GM21737 (cell line): Measurements from ENCODE around the gene SEPTIN7.

Experiments used
- ATAC-seq: cut with Tn5 transposase; IDR thresholded peaks from one replicate; pipeline ENCODE4 v1.9.1; 2021; ENCODE audit warnings: mild to moderate bottlenecking, moderate library complexity; ENCODE audit not compliant: unreplicated experiment

Gene SEPTIN7

GRCh38 chr7:35826751-35827150 lies 25.9 kb downstream of the SEPTIN7 start:
- no peak for ATAC-seq

GRCh38 chr7:35828817-35829216 lies 28.0 kb downstream of the SEPTIN7 start:
- ATAC-seq = no peak

- no peak for ATAC-seq
These were observed 30.4 kb downstream of the SEPTIN7 start for GRCh38 chr7:35831208-35831607.

DNA sequence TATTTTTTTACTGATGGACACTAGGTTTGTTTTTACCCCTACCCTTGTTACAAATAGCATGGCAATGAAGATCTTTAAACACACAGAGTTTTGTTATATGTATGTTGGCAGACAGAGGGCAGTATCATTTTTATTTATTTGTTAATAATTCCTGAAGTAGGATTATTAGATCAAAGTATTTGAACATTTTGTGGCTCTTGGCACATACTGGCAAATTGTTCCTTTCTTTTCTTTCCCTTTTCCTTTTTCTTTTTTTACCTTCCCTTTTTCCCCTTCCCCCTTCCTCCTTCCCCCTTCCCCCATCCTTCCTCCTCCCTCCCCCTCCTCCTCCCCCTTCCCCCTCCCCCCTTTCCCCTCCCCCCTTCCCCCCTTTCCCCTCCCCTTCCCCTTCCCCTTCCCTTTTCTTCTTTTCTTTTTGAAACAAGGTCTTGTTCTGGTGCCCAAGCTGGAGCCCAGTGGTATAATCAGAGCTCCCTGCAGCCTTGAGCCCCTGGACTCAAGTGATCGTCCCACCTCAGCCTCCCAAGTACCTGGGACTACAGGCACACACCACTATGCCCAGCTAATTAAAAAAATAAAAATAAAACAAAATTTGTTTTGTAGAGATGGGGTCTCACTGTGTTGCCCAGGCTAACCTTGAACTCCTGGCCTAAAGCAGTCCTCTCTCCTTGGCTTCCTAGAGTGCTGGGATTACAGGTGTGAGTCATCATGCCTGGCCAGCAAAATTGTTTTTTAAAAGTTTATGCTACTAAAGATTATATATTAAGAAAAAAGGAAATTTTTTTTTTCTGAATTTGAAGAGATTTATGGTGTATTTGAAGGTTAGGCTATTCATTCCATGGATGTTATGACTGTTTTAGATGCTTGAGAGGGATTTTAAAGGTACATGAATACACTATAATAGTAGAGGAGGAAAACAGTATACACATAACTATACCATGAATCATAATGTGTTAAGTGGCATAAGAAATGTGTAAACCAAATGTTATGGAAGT lies 39.3 kb downstream of the SEPTIN7 start:
- no peak for ATAC-seq

DNA sequence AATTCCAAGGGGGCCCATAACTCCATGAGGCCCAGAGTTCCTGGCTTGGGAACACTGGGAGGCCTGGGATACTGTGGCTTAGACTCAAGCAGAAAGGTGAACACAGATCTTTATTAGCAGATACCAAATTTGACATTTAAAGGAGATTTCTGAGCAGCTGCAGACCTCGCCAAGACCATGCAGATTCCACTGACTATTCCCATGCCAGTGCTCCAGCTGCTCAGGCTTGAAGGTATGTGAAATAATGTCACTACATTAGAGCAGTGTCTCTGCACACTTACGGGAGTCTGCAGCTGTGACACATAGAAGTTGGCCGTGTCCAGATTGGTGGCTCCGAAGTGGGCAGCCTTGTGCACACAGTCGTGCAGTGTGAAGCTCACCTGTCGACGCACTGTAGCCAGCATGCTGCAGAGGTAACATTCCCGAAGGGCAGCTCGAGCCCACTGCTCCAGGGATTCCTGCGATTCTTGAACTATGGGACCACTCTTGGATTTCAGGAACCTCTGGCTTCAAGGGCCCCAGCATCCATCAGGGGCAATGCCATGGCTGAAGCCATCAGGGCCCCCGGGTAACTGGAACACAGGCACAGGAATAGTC lies 46.1 kb downstream of the SEPTIN7 start:
- ATAC-seq = no peak

GRCh38 chr7:35848725-35849124 lies 47.9 kb downstream of the SEPTIN7 start:
- ATAC-seq = no peak

DNA sequence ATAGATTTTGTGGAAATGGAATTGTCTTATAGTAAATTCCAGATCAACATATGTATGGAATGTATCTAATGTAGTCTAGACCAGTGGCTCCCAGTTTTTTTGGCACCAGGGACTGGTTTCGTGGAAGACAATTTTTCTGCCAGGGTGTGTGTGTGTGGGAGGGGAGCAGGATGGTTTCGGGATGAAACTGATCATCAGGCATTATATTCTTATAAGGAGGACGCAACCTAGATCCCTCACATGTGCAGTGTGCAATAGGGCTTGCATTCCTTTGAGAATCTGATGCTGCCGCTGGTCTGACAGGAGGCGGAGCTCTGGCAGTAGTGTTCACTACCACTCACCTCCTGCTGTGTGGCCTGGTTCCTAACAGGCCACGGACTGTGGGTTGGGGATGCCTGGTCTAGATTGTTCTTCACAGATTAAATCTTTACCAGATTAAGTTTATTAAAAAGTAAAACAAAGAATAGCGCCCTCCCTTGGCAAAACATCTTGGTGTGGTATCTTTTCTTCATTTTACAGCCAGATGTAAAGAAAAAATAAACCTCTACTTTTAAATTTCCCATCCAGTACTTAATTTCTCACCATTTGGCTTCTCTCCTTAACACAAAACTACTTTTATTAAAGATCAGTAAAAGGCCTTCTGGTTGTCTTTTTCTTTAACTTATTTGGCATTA lies 48.4 kb downstream of the SEPTIN7 start:
- ATAC-seq = no peak

- no peak for ATAC-seq
These were observed 49.1 kb downstream of the SEPTIN7 start for GRCh38 chr7:35849954-35850353.
